ENCODE measurements around the gene ROCK2. TPM values are rescaled to one million over a fixed set of nuclear protein-coding genes. Genes with fewer than 3 reads are reported as not detected.

The ROCK2 gene
- total RNA-seq, 1 donor from 2014 or later = 34.4 TPM

DNA sequence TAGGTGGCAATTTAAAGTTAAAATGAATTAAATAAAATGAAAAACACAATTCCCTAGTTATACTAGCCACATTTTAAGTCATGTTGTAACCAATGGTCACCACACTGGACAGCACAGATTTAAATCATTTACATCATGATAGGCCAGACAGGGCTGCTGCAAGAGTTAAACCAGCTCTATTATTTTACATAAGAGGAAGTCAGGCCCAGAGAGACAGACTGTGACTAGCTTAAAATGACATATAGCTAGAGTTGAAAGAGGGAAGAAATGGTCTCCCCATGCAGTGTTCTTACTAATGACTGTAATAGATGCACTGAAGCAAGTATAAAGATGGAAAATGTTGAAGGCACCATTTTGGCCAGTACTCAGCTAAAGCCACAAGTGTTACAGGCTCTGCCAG lies 119.5 kb downstream of the ROCK2 start:
- intact Hi-C loops (cut with DNase I) = no loop called here
- ATAC-seq (no peak), DNase-seq (ENCODE audit: missing footprints) (no peak)

DNA sequence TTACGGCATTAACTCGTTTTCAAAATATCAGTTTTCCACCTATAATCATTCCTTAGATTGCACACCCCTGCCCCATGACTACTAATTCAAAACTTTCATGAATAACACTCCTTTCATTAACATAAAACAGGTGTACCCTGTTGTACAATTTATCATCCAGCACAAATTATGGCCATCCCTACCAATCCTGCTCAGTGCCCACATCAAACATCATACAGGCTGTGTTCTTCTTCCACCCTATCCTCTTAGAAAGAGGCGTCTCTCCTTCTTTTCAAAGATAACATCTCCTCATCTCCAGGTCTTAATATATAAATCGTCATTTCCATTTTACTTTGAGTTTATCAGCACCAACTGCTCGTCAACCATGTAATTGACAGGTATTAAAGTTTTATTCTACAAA lies 121.6 kb downstream of the ROCK2 start:
- intact Hi-C loops (cut with DNase I) = no loop called here
- ATAC-seq = no peak
- DNase-seq (ENCODE audit: missing footprints) = no peak

DNA sequence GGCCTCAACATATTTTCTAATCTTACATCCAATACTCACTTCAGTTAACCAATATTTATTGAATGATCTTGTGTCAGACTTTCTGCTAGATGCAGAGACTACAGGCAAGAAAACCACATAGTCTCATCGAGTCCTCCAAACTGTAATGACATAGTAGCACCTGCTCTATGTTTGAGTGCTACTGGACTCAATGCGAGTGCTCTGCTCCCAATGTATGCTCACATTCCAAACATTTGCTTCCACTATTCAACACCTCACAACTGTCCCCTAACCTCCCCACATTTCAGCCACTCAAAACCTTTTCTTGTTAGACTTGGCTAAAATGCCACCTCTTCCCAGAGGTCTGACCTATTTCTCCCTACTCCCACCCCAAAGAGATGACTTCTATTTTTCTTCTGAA lies 124.0 kb downstream of the ROCK2 start:
- intact Hi-C loops (cut with DNase I) = no loop called here
- no peak for ATAC-seq
- DNase-seq (ENCODE audit: missing footprints) = no peak

DNA sequence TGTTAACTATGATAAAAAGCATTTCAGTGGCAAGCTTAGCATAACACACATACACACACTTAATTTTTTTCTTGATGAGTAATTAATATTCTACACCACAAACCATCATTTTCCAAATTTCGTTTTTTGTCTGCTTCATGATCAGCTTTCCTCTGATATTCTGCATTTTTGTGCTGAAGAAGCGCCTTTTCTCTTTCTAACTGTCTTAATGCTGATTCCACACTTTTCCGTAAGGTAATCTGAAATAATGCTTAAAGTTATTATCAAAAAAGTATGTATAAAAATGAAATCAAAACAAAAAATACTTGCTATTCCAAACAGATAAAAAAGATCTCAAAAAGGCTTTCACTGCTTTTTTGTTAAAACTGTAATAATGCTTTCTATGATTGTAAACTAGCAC lies 129.0 kb downstream of the ROCK2 start:
- no peak for DNase-seq (ENCODE audit: missing footprints)
- intact Hi-C loops (cut with DNase I) = no loop called here
- ATAC-seq = no peak

DNA sequence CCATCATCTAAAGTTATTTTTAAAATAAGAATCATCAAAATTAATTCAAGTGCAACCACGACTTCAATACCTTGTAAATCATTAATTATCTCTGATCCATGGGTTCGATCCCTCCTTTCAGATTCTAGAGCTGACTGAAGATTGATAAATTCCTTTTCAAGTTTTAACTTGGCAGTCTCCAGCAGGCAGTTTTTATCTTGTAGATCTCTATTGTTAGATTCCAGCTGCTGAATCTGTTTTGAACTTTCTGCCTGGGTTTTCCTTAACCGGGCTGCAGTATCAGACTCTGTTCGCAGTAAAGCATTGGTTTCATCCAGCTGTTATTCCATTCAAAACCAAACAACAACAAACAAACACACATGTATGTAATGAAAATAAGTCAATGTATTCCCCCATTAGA lies 129.7 kb downstream of the ROCK2 start:
- DNase-seq (ENCODE audit: missing footprints) = no peak
- intact Hi-C loops (cut with DNase I) = no loop called here
- ATAC-seq = no peak

DNA sequence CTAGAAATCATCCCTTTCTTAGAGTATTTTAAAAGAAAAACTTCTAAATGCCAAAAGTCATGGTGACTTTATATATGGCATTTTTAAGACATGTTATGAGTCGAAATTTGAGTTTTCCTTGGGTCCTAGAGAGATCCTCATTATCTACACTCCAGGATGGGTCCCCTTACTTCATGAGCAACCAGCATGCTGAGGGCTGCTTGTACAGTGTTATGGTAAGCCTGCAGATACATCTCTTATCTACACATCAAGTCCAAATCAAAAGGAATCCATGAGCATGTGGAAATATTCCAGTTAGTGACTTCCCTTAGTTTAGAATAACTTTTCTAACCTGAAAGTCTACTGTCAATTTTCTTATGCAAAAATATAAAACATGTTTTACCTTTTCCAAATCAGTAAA lies 130.5 kb downstream of the ROCK2 start:
- no peak for DNase-seq (ENCODE audit: missing footprints)
- intact Hi-C loops (cut with DNase I) = no loop called here
- no peak for ATAC-seq

DNA sequence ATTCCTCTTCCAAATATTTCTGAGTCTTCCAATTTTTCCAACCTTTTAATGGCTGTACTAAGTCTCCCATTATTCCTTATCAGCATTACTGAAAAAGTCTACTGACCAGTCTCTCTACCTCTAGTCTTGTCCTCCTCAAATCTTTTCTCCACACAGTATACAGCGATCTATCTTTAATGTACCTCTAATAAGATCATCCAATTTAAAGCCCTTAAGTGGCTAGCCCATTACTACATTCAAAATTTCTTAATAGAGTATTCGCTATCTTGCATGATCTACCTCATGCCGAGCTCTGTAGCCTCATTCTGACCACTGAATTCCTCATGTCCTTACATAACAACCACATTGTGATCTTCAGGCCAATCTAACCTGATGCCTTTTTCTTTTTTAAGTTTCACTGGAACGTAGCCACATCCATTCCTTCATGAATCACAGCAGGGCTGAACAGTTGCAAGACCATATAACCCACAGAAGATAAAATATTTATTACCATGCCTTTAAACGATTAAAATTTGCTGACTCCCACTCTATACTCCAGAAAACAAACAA lies 131.3 kb downstream of the ROCK2 start:
- no peak for ATAC-seq

DNA sequence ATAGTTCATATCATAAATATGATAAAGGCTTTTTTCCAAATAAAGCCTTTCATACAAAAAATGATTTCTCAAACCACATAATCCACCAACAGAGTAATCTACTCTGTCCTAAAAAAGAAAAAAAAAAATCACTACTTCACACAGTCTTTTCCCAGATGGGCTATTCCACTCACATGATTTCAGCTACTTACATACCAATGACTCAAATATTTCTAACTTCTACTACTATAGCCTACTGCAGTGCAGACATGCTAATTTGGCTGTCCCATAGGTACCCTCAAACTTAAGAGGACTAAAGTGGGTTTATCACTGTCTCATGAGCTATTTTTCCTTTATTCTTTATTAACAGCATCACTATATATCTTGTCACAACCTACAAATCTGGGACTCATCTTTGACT lies 131.8 kb downstream of the ROCK2 start:
- DNase-seq (ENCODE audit: missing footprints) (no peak), ATAC-seq (no peak)
- intact Hi-C loops (cut with DNase I) = no loop called here

More for the DNA sequence above, 131.3 kb downstream of the ROCK2 start:
- intact Hi-C loops (cut with DNase I) = no loop called here
- no peak for DNase-seq (ENCODE audit: missing footprints)

DNA sequence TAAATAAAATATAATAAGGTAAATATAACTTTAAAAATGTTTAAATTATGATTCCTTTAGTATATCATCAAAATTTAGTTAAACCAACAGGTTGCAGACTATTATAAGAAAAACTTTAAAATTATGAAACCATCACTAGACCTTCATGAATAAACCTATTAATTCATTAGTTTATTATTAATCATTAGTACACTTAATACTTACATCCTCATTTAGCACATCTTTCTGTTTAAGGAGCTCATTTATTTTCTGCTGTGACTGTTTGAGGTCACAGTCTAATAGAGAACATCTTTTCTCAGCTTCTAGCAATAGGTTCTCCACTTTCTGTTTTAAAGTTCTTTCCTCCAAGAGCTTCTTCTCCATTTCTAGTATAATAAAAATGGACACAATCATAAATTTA lies 136.4 kb downstream of the ROCK2 start:
- ATAC-seq = no peak
- DNase-seq (ENCODE audit: missing footprints) = no peak
- intact Hi-C loops (cut with DNase I) = no loop called here

DNA sequence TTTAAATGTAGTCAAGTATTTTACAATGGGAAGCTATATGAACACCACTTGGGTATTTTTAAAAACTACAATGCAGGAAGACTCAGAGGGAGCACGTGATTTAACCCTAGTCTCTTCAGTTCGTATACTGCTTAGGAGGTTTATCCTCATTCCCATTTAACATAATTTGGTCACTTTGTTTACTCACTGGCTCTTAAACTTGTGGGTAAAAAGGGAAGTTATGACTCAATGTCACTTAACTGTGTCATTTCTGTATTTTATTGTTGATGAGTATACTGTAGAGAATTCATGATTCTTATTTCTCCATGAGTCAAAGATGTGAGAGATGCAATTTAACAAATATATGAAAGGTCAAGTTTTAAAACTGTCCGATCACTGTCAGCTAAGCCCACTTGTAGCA lies 141.0 kb downstream of the ROCK2 start:
- DNase-seq (ENCODE audit: missing footprints) = no peak
- intact Hi-C loops (cut with DNase I) = no loop called here
- no peak for ATAC-seq

DNA sequence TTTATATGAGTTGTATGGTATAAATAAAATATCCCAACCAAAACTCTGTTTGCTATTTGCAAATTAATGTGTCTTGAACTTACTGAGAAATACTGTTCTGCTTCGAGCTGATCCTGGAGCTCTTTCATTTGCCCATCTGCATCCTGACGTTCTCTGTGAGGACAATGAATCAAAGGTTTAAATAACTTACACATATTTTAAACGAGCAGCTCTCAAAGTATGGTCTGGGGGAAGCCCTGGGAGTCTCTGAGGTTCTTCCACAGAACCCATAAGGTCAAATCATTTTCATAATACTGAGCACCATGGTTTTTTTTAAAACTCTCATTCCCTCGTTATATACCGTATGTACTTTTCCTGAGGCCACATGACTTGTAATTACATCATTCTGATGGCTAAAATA lies 142.5 kb downstream of the ROCK2 start:
- DNase-seq (ENCODE audit: missing footprints) (no peak), ATAC-seq (no peak)
- intact Hi-C loops (cut with DNase I) = no loop called here

DNA sequence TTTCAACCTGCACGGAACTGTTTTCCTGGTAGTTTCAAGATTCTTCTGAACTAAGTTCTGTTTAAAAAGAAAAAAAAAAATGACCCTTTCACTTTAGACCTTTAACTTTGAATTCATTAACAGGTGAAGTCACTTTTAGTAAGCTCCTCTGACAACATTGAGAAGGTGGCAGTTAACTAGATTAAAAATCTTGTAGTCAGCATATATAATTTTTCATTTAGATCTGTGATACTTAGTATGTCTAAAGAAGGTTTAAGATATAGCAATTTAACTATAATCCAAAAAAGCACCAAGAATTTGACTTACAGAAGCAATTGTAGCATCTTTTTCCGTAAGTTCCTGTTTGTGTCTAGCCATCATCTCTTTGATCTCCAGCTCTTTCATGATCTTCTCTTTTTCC lies 143.8 kb downstream of the ROCK2 start:
- ATAC-seq (no peak), DNase-seq (ENCODE audit: missing footprints) (no peak)
- intact Hi-C loops (cut with DNase I) = no loop called here

DNA sequence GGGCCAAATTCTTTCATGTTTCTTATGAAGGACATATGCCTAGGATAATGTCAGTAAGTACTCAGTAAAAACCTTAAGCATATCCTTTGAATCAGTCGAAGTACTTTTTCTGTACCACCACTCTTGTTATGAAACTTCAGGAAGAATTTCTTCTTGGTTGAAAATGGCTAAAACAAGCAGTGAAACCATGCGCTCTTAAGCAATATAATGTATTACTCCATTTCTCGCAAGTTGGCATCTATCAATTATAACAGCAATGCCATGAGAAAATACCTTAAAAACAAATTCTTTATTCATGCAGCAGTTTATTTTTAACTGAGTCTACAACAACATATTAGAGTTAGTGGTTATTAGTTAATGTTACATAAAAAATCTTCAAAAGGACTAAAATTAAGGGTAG lies 148.2 kb downstream of the ROCK2 start:
- ATAC-seq (no peak), DNase-seq (ENCODE audit: missing footprints) (no peak)
- intact Hi-C loops (cut with DNase I) = loop anchor here (10.0 kb wide), 1 partner anchor 61 kb away; a partner anchor contains a TSS

DNA sequence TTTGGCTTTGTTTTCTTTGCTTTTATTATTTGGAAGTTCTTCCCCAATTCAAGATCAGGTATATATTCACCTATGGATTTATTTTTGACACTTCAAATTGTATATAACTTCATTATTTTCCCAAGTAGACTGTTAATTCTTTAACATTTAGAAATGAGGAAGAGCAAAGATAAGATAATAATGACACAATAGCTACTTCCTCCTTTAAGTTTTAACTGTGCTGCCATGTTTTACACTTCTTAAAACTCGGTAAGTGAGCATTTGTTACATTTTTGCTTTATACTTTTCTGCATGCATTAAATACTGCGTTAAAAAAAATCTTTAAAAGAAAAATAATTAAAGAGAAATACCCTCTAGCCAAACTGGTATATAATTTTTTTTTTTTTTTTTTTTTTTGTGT lies 156.7 kb downstream of the ROCK2 start:
- intact Hi-C loops (cut with DNase I) = no loop called here
- DNase-seq (ENCODE audit: missing footprints) (no peak), ATAC-seq (no peak)

DNA sequence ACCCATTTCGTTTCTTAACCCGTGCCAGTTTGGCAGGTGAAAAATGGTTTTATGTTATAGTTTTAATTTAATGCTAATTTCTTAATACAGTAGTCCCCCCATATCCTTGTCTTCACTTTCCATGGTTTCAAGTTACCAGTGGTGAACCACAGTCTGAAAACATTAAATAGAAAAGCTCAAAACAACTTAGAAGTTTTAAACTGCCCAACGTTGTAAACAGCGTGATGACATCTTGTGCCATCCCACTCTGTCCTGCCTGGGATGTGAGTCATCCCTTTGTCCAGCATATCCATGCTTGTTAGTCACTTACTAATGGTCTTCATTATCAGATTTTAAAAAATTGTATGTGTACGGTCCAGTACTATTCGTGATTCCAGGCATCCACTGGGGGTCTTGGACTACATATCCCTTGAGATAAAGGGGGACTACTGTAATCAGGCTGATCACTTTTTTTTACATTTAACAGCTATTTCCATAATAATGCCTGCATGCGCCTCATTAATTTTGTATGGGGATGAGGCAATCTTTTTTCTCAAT lies 157.3 kb downstream of the ROCK2 start:
- ATAC-seq = no peak
- intact Hi-C loops (cut with DNase I) = no loop called here

DNA sequence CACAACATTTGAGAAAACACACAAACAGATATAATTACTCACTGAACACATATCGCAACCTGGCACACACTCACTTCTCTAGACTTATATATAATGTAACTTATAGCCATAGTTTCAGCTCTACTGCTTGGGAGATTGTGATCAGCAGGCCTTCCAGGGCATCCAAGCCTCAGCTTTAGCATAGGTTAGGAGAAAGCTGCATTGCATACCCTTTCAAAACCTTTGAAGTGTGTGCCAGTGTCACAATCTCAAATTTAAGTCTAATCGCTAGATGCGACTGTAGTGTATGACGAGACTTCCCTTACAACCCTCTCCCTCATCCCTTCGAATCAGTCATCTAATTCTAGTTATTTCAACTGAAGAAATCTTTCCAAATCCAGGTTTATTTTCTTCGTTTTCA lies 158.3 kb downstream of the ROCK2 start:
- intact Hi-C loops (cut with DNase I) = no loop called here
- ATAC-seq (no peak), DNase-seq (ENCODE audit: missing footprints) (no peak)

More for the DNA sequence above, 157.3 kb downstream of the ROCK2 start:
- DNase-seq (ENCODE audit: missing footprints) = no peak

DNA sequence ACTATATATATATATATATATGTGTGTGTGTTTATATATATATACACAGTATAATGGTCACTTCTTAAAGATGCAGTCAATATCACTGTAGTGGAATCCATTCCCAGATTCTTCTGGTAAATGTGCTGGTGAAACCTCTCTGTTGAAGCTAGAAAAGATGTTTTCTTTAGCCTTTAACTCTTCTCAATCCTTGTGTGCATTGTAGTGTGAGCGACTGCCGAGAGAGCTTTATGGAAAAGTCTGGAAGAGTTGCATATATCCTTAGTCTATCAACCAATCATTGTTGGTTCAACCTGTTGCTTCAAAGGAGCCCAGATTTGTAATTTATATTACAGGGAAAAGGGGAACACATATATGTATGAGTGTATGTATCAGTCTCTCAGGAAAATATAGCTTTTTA lies 161.5 kb downstream of the ROCK2 start:
- intact Hi-C loops (cut with DNase I) = no loop called here
- DNase-seq (ENCODE audit: missing footprints) = no peak
- no peak for ATAC-seq

DNA sequence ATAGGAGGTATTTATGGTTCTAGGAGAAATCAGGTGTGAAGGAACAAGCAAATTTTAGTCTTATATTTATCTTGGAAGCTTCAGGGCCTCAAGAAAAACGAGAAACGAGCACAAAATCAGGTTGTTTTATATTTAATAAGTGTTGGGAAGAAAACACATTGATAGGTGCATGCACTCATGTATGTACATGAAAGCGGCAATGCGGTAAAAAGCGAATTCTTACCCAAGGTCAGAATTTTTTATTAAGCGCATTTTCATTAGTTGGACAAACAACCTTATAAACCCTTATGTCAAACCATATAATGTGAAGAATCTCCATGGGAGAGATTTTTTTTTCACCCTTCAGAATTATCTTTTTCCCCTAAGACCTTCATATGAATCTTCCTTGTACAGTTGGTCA lies 163.8 kb downstream of the ROCK2 start:
- no peak for ATAC-seq
- no peak for DNase-seq (ENCODE audit: missing footprints)
- intact Hi-C loops (cut with DNase I) = no loop called here

DNA sequence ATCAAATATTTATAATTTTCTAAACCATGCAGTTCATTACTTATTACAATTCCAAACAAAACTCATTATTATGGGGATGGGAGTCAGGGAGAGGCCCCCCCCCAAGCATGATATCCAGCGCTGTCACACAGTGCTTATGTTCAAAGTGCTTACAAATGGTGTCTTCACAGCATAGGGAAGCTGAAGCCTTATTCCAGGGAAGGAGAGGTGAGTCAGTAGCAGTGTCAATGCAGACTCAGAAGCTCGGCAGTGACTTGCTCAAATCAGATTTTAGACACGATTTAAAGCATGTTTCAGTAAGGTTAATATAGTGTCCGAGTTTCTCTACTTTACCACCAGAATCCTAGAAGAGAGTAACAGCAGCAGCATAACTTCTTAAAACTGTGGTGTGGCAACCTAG lies 164.5 kb downstream of the ROCK2 start:
- intact Hi-C loops (cut with DNase I) = no loop called here
- no peak for ATAC-seq
- no peak for DNase-seq (ENCODE audit: missing footprints)

DNA sequence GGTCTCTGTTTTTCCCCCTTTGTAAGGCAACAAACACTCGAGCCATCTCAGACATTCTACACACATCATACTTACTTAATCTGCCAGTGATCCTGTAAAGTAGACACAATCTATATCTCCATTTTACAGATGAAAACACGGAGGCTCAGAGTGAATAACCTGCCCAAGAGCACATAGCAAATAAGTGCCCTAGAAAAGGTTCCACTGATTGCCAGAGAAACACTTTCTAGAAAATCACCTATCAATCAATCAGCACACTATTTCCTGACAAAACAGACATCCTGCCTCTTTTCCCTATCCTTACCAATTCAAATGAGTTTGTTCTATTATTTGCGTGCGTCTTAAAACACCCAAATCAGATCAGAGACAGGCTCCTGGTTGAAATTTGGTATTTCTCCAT lies 165.2 kb downstream of the ROCK2 start:
- intact Hi-C loops (cut with DNase I) = no loop called here
- DNase-seq (ENCODE audit: missing footprints) (no peak), ATAC-seq (no peak)

DNA sequence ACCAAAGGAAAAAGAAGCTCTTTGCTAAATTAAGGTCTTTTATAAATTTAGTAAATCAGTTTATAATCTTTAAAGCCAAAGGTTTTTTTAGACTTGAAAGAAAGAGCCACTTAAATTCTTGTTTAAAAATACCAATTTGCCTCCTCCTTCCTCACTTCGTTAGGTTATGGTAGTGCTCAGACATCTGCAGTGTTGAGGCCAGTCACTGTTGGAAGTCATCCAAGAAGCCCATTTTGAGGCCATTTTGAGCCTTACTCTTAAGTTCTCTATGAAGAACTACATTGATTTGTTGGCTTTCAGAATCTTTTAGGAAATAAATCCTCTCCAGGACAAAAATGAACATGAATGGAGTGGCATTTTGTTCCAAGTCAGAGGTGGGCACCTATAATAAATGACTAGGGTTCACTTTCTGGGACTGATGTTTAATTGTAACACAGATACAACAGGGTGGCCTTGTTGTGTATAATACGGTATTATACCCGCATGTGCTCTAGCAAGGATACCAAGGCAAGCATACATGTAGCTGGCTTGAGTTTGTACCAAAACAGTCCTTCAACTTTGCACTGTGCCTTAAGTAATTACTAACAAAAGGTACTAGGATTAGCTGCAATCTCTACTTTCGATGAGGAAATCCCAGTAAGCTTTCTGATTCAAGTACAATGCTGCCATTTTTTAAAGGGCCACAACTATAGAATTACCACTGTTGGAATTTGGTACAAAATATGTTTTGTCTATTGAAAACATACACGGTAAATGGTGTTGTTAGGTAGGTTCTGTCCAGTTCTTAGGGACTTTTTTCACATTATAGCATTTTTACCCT lies 166.4 kb downstream of the ROCK2 start:
- no peak for DNase-seq (ENCODE audit: missing footprints)
- intact Hi-C loops (cut with DNase I) = no loop called here
- ATAC-seq = no peak

All from Right ventricle myocardium inferior (tissue), 1 donor.